T-helper 2 cell treated with Interferon-gamma antibody and Interleukin-4, amounts not matched to agents 5 μg/mL and 100 μg/mL, for 36 hours (primary cell): Measurements from ENCODE around the gene CD58.

Experiments used
- DNase-seq: peaks from one replicate; pipeline ENCODE4 v3.0.0; 2021; ENCODE audit warnings: low spot score
- H3K27ac Mint-ChIP-seq: one replicate; pipeline ENCODE4 v1.8.0; 2021; ENCODE audit warnings: mild to moderate bottlenecking, mixed read lengths
- H3K27me3 Mint-ChIP-seq: one replicate; pipeline ENCODE4 v1.8.0; 2021; ENCODE audit warnings: low read depth, mixed read lengths
- H3K36me3 Mint-ChIP-seq: one replicate; pipeline ENCODE4 v1.8.0; 2021; ENCODE audit warnings: low read depth, mixed read lengths
- H3K4me1 Mint-ChIP-seq: one replicate; pipeline ENCODE4 v1.8.0; 2021; ENCODE audit warnings: low read depth, mixed read lengths
- H3K4me3 Mint-ChIP-seq: one replicate; pipeline ENCODE4 v1.8.0; 2022; ENCODE audit warnings: mild to moderate bottlenecking, moderate library complexity, mixed read lengths
- H3K9me3 Mint-ChIP-seq: one replicate; pipeline ENCODE4 v1.8.0; 2021; ENCODE audit warnings: mixed read lengths

Gene CD58

GRCh38 chr1:116586741-116587143 lies 15.9 kb upstream of the CD58 start:
- no peak overlapping the region for H3K4me3 Mint-ChIP-seq
- no peaks in the 10 kb centered on the region for H3K27me3 Mint-ChIP-seq
- H3K27ac Mint-ChIP-seq = no peak overlapping the region
- DNase-seq = no peak
- no peaks in the 10 kb centered on the region for H3K36me3 Mint-ChIP-seq
- no peaks in the 10 kb centered on the region for H3K4me1 Mint-ChIP-seq
- H3K9me3 Mint-ChIP-seq = no peaks in the 10 kb centered on the region

GRCh38 chr1:116585886-116586285 lies 15.1 kb upstream of the CD58 start:
- Mint-ChIP-seq H3K4me1 (no peaks in the 10 kb centered on the region), H3K4me3 (no peak overlapping the region), H3K27ac (no peak overlapping the region), H3K36me3 (no peaks in the 10 kb centered on the region), H3K9me3 (no peaks in the 10 kb centered on the region), H3K27me3 (no peaks in the 10 kb centered on the region)
- DNase-seq = no peak

- no peaks in the 10 kb centered on the region for H3K4me1 Mint-ChIP-seq
- H3K27me3 Mint-ChIP-seq = no peaks in the 10 kb centered on the region
- no peaks in the 10 kb centered on the region for H3K36me3 Mint-ChIP-seq
- no peak overlapping the region for H3K4me3 Mint-ChIP-seq
- no peak for DNase-seq
- no peaks in the 10 kb centered on the region for H3K9me3 Mint-ChIP-seq
- no peak overlapping the region for H3K27ac Mint-ChIP-seq
Measured at GRCh38 chr1:116581323-116581885, 10.6 kb upstream of the CD58 start.

DNA sequence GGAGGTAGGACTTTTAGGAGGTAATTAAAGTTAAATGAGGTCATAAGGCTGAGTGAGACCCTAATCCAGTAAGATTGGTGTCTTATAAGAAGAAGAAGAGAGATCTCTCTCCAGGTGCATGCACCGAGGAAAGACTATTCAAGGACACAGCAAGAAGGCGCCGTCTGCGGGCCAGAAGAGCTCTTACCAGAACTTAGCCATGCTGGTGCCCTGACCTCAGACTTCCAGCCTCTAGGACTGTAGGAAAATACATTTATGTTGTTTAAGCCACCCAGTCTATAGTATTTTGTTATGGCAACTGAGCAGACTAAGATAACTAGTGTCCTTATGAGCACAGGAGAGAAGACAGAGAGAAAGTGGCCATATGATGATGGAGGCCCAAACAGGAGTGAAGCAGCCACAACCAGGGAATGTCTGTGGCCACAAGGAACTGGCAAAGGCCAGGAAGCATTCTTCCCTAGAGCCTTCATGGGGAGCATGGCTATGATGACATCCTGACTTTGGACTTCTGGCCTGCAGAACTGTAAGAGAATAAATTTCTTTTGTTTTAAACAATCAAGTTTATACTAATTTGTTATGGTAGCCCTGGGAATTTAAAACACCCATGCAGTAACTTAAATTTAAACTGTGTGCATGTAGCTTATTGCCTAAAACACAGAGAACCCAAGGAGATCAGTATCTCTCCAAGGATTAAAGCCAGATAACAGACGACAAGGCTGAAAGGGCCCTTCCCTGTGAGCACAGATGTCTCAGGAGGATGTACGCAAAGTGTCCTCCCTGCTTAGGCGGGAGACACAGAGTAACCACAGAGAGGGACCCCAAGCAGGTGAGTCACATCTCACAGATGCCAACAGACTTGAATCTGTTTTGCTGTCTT lies 9.9 kb upstream of the CD58 start:
- H3K27ac Mint-ChIP-seq = no peak overlapping the region
- H3K4me3 Mint-ChIP-seq = no peak overlapping the region
- no peaks in the 10 kb centered on the region for H3K9me3 Mint-ChIP-seq
- no peaks in the 10 kb centered on the region for H3K27me3 Mint-ChIP-seq
- H3K4me1 Mint-ChIP-seq = no peaks in the 10 kb centered on the region
- no peaks in the 10 kb centered on the region for H3K36me3 Mint-ChIP-seq
- no peak for DNase-seq

- H3K4me1 Mint-ChIP-seq = peaks cover 6% of the 10 kb centered on the region
- H3K36me3 Mint-ChIP-seq = no peaks in the 10 kb centered on the region
- H3K27me3 Mint-ChIP-seq = no peaks in the 10 kb centered on the region
- DNase-seq = no peak
- H3K4me3 Mint-ChIP-seq = no peak overlapping the region
- no peak overlapping the region for H3K27ac Mint-ChIP-seq
- no peaks in the 10 kb centered on the region for H3K9me3 Mint-ChIP-seq
Measured at GRCh38 chr1:116579259-116579875, 8.5 kb upstream of the CD58 start.

GRCh38 chr1:116578581-116578980 lies 7.8 kb upstream of the CD58 start:
- Mint-ChIP-seq H3K9me3 (no peaks in the 10 kb centered on the region), H3K27me3 (no peaks in the 10 kb centered on the region), H3K27ac (no peak overlapping the region), H3K4me1 (peaks cover 10% of the 10 kb centered on the region), H3K36me3 (no peaks in the 10 kb centered on the region), H3K4me3 (no peak overlapping the region)
- DNase-seq = no peak

GRCh38 chr1:116577759-116578314 lies 7.0 kb upstream of the CD58 start:
- DNase-seq = no peak
- Mint-ChIP-seq H3K9me3 (no peaks in the 10 kb centered on the region), H3K27ac (no peak overlapping the region), H3K4me3 (no peak overlapping the region), H3K36me3 (no peaks in the 10 kb centered on the region), H3K27me3 (no peaks in the 10 kb centered on the region), H3K4me1 (peaks cover 10% of the 10 kb centered on the region)

DNA sequence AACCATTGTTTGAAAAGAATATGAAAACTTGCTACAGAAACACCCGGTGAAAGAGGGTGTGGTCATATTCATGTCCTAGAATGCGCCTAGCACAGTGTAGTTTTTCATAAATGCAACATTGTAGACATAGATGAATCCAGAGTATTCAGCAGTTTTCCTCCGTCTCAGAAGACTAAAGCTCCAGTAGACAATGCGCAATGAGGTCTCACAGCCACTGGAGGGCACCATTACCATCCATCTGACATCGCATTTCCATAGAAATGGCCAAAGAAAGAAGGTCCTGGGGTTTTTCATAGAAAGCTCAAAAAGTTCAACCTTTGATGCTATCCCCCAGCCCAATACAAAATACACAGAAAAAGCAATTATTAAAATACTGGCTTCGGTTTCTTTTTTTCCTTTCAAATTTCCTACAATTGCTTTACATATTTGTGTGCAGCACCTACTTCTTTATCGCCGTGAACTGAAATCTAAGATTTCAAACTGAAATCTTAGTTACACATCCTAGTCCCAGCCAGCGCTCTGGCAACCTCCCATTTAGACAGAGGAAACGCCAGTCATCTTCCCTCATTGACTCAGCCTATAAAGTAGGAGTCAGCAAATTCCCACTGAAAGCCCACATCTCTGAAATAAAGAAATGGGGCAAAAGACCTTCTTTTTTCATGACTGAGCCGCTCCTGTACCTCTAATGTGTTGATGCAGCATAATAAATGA lies 3.9 kb upstream of the CD58 start:
- H3K36me3 Mint-ChIP-seq = peaks cover 5% of the 10 kb centered on the region
- H3K4me3 Mint-ChIP-seq = no peak overlapping the region
- peak; percentile 45 for DNase-seq
- no peak overlapping the region for H3K27ac Mint-ChIP-seq
- H3K9me3 Mint-ChIP-seq = no peaks in the 10 kb centered on the region
- no peaks in the 10 kb centered on the region for H3K27me3 Mint-ChIP-seq
- peaks cover 26% of the 10 kb centered on the region for H3K4me1 Mint-ChIP-seq

DNA sequence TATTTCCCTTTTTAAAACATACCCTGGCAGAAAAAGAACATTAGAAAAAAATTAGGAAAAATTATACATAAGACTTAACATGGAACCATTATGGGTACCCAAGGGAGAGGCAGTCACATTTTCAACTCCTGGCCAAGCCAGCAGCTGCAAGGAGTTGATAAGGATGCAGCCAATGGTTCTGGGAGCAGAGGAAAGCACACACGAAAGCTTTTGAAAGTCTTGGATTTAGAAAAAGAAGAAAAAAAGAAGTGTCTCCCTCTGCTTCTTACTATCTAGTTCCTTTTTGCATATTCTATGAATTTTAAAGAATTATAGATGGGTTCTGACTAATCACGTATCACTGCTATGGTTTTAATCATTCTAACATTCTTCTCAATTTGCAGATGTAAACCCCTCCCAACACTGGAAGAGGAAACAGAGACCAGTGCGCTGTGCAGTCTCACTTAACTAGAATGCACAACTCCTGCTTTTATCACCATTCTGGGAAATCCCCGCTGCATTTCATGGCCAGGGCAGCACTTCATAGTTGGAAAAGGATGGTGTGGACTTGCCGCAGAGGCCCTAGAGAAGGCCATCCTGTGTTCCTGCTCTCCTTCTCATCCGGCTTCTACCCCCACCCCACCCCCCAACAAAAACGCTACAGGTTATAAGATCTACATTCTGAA lies 2.7 kb upstream of the CD58 start:
- peaks cover 9% of the 10 kb centered on the region for H3K36me3 Mint-ChIP-seq
- no peaks in the 10 kb centered on the region for H3K9me3 Mint-ChIP-seq
- no peak for DNase-seq
- H3K27me3 Mint-ChIP-seq = no peaks in the 10 kb centered on the region
- no peak overlapping the region for H3K4me3 Mint-ChIP-seq
- peaks cover 37% of the 10 kb centered on the region for H3K4me1 Mint-ChIP-seq
- no peak overlapping the region for H3K27ac Mint-ChIP-seq

GRCh38 chr1:116572771-116573430 lies 2.1 kb upstream of the CD58 start:
- DNase-seq = no peak
- H3K4me1 Mint-ChIP-seq = peaks cover 44% of the 10 kb centered on the region
- no peak overlapping the region for H3K4me3 Mint-ChIP-seq
- H3K9me3 Mint-ChIP-seq = no peaks in the 10 kb centered on the region
- H3K27ac Mint-ChIP-seq = no peak overlapping the region
- no peaks in the 10 kb centered on the region for H3K27me3 Mint-ChIP-seq
- peaks cover 13% of the 10 kb centered on the region for H3K36me3 Mint-ChIP-seq

DNA sequence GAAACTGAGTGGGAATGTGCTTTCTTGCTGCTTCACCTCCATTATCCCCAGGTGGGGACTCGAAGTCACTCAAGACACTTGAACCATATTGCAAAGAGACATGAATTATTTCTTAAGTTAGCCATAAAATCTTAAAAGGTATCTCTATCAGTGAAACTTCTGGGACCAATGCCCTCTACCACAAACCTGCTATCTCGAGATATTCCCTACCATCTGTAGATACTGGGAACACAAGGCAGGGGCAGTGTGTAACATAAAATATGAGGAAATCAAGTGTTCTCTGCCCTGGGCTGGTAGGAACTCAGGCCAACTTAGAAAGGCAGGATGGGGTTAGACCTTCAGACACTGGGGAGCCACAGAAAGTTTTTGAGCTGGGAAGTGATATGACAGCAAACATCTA lies 1.3 kb upstream of the CD58 start:
- Mint-ChIP-seq H3K9me3 (no peaks in the 10 kb centered on the region), H3K27ac (peak overlapping the region; percentile 90), H3K4me3 (peak overlapping the region; percentile 95), H3K27me3 (no peaks in the 10 kb centered on the region), H3K36me3 (peaks cover 16% of the 10 kb centered on the region), H3K4me1 (peaks cover 48% of the 10 kb centered on the region)
- no peak for DNase-seq

- no peaks in the 10 kb centered on the region for H3K27me3 Mint-ChIP-seq
- H3K36me3 Mint-ChIP-seq = peaks cover 20% of the 10 kb centered on the region
- H3K9me3 Mint-ChIP-seq = no peaks in the 10 kb centered on the region
- peak overlapping the region; percentile 90 for H3K27ac Mint-ChIP-seq
- H3K4me3 Mint-ChIP-seq = peak overlapping the region; percentile 95
- no peak for DNase-seq
- H3K4me1 Mint-ChIP-seq = peaks cover 52% of the 10 kb centered on the region
Measured at GRCh38 chr1:116571215-116571919, 541 bp upstream of the CD58 start.
